ENCODE data around the gene LGMN. TPM values are rescaled to one million over a fixed set of nuclear protein-coding genes. Genes with fewer than 3 reads are reported as not detected.
"Not testable (repeated sequence)": the region's sequence is repeated elsewhere in the genome, so short reads cannot be mapped to it uniquely, and the experiment has no call there.

LGMN gene
- total and polyA plus RNA-seq, 4 donors = 115 to 182 (median 136) TPM

DNA sequence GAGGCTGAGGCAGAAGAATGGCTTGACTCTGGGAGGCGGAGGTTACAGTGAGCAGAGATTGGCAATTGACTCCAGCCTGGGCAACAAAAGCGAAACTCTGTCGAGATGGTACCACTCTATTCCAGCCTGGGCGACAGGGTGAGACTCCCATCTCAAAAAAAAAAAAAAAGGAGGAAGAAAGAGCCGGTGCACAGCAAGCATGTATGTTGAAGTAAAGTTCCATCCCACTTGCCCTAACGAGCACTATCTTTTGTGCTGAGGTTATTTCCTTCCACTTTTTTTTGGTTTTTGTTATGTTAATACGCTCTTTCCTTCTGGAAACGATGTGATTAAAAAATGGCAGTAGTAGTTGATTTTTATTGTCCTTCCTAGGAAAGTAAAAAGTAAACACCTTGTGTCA lies 26.1 kb upstream of the LGMN start:
- 66 to 77% methylated on average over 8 of the region's 8 CpGs for WGBS, 2 donors
- no peak overlapping the region for H3K4me3 ChIP-seq
- TF ChIP-seq, protein P1, sequence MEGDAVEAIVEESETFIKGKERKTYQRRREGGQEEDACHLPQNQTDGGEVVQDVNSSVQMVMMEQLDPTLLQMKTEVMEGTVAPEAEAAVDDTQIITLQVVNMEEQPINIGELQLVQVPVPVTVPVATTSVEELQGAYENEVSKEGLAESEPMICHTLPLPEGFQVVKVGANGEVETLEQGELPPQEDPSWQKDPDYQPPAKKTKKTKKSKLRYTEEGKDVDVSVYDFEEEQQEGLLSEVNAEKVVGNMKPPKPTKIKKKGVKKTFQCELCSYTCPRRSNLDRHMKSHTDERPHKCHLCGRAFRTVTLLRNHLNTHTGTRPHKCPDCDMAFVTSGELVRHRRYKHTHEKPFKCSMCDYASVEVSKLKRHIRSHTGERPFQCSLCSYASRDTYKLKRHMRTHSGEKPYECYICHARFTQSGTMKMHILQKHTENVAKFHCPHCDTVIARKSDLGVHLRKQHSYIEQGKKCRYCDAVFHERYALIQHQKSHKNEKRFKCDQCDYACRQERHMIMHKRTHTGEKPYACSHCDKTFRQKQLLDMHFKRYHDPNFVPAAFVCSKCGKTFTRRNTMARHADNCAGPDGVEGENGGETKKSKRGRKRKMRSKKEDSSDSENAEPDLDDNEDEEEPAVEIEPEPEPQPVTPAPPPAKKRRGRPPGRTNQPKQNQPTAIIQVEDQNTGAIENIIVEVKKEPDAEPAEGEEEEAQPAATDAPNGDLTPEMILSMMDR (IDR thresholded peaks at IDR 0.05; ENCODE audit: control extremely low read depth, extremely low read depth) = no peak
- no peaks in the 10 kb centered on the region for H3K27me3 ChIP-seq (ENCODE audit: control insufficient read depth in 3 of 3, insufficient read depth in 3 of 3, low read length in 2 of 3)
- DNase-seq (no peak), ATAC-seq (ENCODE audit: insufficient read depth, low FRiP score) (no peak)
- H3K4me1 ChIP-seq (ENCODE audit: control insufficient read depth in 5 of 5, insufficient read depth in 5 of 5, low read length in 5 of 5) = peaks cover 0 to 2% (median 0%) of the 10 kb centered on the region in 5 donors
- H3K9me3 ChIP-seq (ENCODE audit: control insufficient read depth in 4 of 4, insufficient read depth in 3 of 4, low read length in 3 of 4) = peaks cover 0 to 2% (median 0%) of the 10 kb centered on the region in 4 donors
- no peak overlapping the region for H3K27ac ChIP-seq (ENCODE audit: low read depth in 1 of 2, low read length in 1 of 2)
- no peaks in the 10 kb centered on the region for H3K36me3 ChIP-seq (ENCODE audit: control insufficient read depth in 4 of 4, insufficient read depth in 4 of 4, low read length in 4 of 4)
- H3K9ac ChIP-seq (ENCODE audit: insufficient read depth in 1 of 2, low read length in 2 of 2) = no peak overlapping the region

DNA sequence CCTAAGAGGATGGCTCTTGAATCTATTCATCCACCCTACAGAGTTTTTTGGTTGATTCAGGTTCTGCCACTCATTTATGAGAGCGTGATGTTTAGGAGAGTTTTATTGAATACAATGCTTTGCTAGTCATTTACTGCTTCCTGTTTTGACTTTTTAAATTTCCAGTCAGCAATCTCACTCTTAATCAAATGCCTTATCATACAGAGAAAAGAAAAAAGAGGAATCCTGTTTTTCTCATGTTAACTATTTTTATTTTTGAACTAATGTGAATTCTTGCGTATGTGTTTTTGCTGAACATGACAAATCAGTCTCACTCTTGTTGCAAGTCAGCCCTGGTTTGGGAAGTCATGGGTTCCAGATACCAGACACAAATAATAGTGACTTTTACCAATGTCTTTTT lies 22.1 kb upstream of the LGMN start:
- WGBS, 2 donors = 56 to 78% methylated on average over 2 of the region's 2 CpGs
- TF ChIP-seq, protein P1 (IDR thresholded peaks at IDR 0.05; ENCODE audit: control extremely low read depth, extremely low read depth) = no peak
- H3K27ac ChIP-seq (ENCODE audit: low read depth in 1 of 2, low read length in 1 of 2) = no peak overlapping the region

DNA sequence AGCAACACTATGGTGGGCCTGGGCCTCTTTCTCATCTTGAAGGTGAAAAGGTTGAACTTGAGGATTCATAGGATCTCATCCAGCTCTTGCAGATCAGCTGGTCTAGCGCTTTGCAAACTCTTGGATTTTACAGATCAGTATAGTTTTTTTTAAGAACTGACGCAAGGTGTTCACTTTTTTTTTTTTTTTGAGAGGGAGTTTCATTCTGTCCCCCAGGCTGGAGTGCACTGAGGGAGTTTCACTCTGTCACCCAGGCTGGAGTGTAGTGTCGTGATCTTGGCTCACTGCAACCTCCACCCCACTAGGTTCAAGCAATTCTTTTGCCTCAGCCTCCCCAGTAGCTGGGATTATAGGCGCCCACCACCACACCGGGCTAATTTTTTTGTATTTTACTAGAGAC lies 20.4 kb upstream of the LGMN start:
- Histone ChIP-seq H3K36me3 (ENCODE audit: control insufficient read depth in 4 of 4, insufficient read depth in 4 of 4, low read length in 4 of 4) (no peaks in the 10 kb centered on the region), H3K9me3 (ENCODE audit: control insufficient read depth in 4 of 4, insufficient read depth in 3 of 4, low read length in 3 of 4) (no peaks in the 10 kb centered on the region), H3K4me3 (no peak overlapping the region), H3K4me1 (ENCODE audit: control insufficient read depth in 5 of 5, insufficient read depth in 5 of 5, low read length in 5 of 5) (no peaks in the 10 kb centered on the region), H3K27me3 (ENCODE audit: control insufficient read depth in 3 of 3, insufficient read depth in 3 of 3, low read length in 2 of 3) (no peaks in the 10 kb centered on the region), H3K9ac (ENCODE audit: insufficient read depth in 1 of 2, low read length in 2 of 2) (no peak overlapping the region), H3K27ac (ENCODE audit: low read depth in 1 of 2, low read length in 1 of 2) (peak overlapping the region in 1 of 2 donors; percentile 40)
- TF ChIP-seq, protein P1 (IDR thresholded peaks at IDR 0.05; ENCODE audit: control extremely low read depth, extremely low read depth) = no peak
- DNase-seq (no peak), ATAC-seq (ENCODE audit: insufficient read depth, low FRiP score) (no peak)
- WGBS, 2 donors = 91 to 95% methylated on average over 5 of the region's 5 CpGs

More for the DNA sequence above, 22.1 kb upstream of the LGMN start:
- Histone ChIP-seq H3K4me3 (no peak overlapping the region), H3K4me1 (ENCODE audit: control insufficient read depth in 5 of 5, insufficient read depth in 5 of 5, low read length in 5 of 5) (no peaks in the 10 kb centered on the region), H3K36me3 (ENCODE audit: control insufficient read depth in 4 of 4, insufficient read depth in 4 of 4, low read length in 4 of 4) (no peaks in the 10 kb centered on the region), H3K9ac (ENCODE audit: insufficient read depth in 1 of 2, low read length in 2 of 2) (no peak overlapping the region), H3K27me3 (ENCODE audit: control insufficient read depth in 3 of 3, insufficient read depth in 3 of 3, low read length in 2 of 3) (no peaks in the 10 kb centered on the region), H3K9me3 (ENCODE audit: control insufficient read depth in 4 of 4, insufficient read depth in 3 of 4, low read length in 3 of 4) (no peaks in the 10 kb centered on the region)
- DNase-seq = no peak
- no peak for ATAC-seq (ENCODE audit: insufficient read depth, low FRiP score)

DNA sequence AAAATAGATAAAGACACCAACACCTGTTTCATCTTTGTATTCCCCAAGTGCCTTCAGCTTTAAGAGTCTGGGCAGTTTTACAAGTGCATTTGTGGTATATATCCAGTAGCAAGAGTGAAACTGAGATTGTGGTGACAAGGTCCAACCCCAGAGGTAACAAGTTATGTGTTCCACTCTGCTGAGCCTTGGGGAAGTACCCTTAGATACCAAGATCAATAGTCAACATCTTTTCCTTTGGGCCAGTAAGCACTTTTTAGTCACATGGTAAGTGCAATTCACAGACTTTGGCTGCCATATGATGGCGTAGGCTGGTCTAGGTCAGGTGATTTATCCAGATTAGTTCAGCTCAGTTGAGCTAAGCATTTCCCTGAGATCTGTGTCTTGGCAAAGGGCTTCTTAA lies 19.8 kb upstream of the LGMN start:
- H3K27ac ChIP-seq (ENCODE audit: low read depth in 1 of 2, low read length in 1 of 2); H3K9ac ChIP-seq (ENCODE audit: insufficient read depth in 1 of 2, low read length in 2 of 2); H3K36me3 ChIP-seq (ENCODE audit: control insufficient read depth in 4 of 4, insufficient read depth in 4 of 4, low read length in 4 of 4); H3K9me3 ChIP-seq (ENCODE audit: control insufficient read depth in 4 of 4, insufficient read depth in 3 of 4, low read length in 3 of 4); H3K27me3 ChIP-seq (ENCODE audit: control insufficient read depth in 3 of 3, insufficient read depth in 3 of 3, low read length in 2 of 3); H3K4me3 ChIP-seq; H3K4me1 ChIP-seq (ENCODE audit: control insufficient read depth in 5 of 5, insufficient read depth in 5 of 5, low read length in 5 of 5); ATAC-seq (ENCODE audit: insufficient read depth, low FRiP score); DNase-seq: not testable (repeated sequence)
- WGBS, 2 donors = 38 to 65% methylated on average over 1 of the region's 1 CpG

DNA sequence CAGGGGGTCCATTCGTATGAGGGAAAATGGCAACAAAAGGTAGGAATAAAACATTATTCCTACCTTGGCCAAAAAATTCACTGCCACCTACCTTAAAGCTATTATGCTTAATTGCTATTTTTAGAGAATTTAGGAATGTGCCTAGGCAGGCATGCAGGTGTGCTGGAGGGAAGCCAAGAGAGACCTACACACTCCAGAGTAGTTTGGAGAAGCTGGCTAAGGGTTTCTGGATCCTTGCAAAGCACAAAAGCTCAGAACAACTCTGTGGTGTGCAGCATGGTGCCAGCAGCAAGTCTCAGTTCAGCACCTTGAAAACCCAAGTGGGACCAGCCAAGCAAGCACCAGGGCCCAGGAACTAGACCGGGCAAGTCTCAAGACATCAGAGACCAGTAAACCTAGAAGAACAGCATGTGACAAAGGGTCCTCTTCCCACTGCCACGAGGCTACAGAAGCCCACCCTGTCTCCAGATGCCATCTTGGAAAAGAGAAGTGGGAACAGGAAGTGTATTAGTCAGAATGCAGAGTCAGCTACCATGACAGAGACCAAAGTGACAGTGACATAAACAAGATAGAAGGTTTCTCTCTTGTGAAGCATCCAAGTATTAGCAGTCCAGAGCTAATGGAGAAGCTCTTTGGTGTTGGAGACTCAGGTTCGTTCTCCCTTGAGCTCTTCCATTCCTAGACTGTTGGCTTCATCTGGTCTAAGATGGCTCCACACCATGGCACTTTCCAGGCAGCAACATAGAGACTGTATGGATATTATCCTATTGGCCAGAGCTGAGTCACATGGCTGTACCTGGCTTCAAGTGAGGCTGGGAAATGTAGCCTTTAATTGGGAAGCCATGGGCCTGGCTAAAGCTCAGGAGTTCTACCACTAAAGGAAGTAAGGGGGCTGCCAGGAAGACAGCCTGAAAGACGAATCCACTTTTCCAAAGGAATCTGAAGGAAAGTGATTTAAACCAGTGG lies 15.5 kb upstream of the LGMN start:
- not testable (repeated sequence) for H3K27me3 ChIP-seq (ENCODE audit: control insufficient read depth in 3 of 3, insufficient read depth in 3 of 3, low read length in 2 of 3); H3K9ac ChIP-seq (ENCODE audit: insufficient read depth in 1 of 2, low read length in 2 of 2); H3K4me3 ChIP-seq; H3K9me3 ChIP-seq (ENCODE audit: control insufficient read depth in 4 of 4, insufficient read depth in 3 of 4, low read length in 3 of 4); H3K36me3 ChIP-seq (ENCODE audit: control insufficient read depth in 4 of 4, insufficient read depth in 4 of 4, low read length in 4 of 4); ATAC-seq (ENCODE audit: insufficient read depth, low FRiP score); H3K27ac ChIP-seq (ENCODE audit: low read depth in 1 of 2, low read length in 1 of 2); H3K4me1 ChIP-seq (ENCODE audit: control insufficient read depth in 5 of 5, insufficient read depth in 5 of 5, low read length in 5 of 5)
- DNase-seq = peak in 1 of 3 donors; percentile 47
- WGBS, 2 donors = 58 to 67% methylated on average over 4 of the region's 5 CpGs

Measured in lung (tissue), 12 donors.